ENCODE data around the gene KATNAL2. TPM values are rescaled to one million over a fixed set of nuclear protein-coding genes. Genes with fewer than 3 reads are reported as not detected.
A peak's percentile ranks its signal among the peaks of the same experiment; 100 is the strongest.

KATNAL2 gene
- total RNA-seq, 1 donor from 2014 or later: 8.4 TPM

DNA sequence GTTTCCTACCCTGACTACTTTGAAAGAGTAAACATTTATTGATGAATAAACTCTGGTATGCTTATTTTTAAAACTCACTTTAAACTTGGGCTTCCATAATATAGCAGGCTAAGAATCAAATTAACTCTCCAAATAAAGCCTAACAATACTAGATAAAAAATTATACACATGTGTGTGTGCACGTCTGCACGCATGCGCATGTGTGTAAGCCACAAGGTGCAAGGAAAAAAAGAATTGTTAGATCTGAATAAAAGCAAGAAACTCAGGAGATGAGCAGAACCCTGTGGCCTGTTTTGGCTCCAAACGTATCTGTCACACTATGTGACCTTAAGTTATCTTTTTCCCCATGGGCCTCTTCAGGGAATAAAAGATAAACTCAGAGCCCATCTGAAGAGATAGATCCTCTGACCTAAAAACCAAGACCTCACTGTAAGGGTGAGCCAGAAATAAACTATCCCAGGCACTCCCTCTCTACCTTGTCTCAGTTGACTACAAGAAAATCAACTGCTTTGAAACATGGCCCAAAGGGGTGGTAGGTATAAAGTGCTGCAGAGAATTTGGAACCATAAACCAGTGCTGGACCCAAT lies 226.6 kb downstream of the KATNAL2 start:
- no peaks in the 10 kb centered on the region for H3K27me3 ChIP-seq (ENCODE audit: control insufficient read depth in 3 of 3, insufficient read depth in 3 of 3, low read length in 3 of 3)
- H3K4me1 ChIP-seq (ENCODE audit: control insufficient read depth in 3 of 3, insufficient read depth in 3 of 3, low read length in 3 of 3): peaks cover 6 to 16% (median 7%) of the 10 kb centered on the region in 3 donors
- no peaks in the 10 kb centered on the region for H3K9me3 ChIP-seq (ENCODE audit: control insufficient read depth in 3 of 3, low read length in 3 of 3)
- H3K36me3 ChIP-seq (ENCODE audit: control insufficient read depth in 3 of 3, insufficient read depth in 3 of 3, low read length in 3 of 3): no peaks in the 10 kb centered on the region
- no peak overlapping the region for H3K27ac ChIP-seq (ENCODE audit: low read depth, low read length)
- no peak overlapping the region for H3K4me3 ChIP-seq (ENCODE audit: low read length in 3 of 3)
- H3K9ac ChIP-seq (ENCODE audit: low read depth in 1 of 3, low read length in 3 of 3): no peak overlapping the region

DNA sequence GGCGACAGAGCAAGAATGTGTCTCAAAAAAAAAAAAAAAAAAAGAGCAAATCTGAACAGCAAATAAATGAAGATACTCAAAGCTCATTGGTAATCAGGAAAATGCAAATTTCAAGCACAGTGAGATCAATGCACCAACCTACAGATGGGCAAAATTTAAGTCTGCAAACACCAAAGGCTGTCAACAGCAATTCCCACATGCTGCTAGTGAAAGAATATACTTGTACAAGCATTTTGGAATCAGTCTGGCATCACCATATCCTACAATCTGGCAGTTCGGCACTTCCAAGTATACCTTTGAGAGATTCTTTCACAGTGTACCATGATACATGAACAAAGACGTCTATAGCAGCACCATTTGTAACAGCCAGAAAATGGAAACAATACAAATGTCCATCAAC lies 228.8 kb downstream of the KATNAL2 start:
- no peak overlapping the region for H3K27ac ChIP-seq (ENCODE audit: low read depth, low read length)
- H3K9me3 ChIP-seq (ENCODE audit: control insufficient read depth in 3 of 3, low read length in 3 of 3): no peaks in the 10 kb centered on the region
- H3K27me3 ChIP-seq (ENCODE audit: control insufficient read depth in 3 of 3, insufficient read depth in 3 of 3, low read length in 3 of 3): no peaks in the 10 kb centered on the region
- H3K4me3 ChIP-seq (ENCODE audit: low read length in 3 of 3): no peak overlapping the region
- no peak overlapping the region for H3K9ac ChIP-seq (ENCODE audit: low read depth in 1 of 3, low read length in 3 of 3)
- peaks cover 17 to 26% (median 20%) of the 10 kb centered on the region in 3 donors for H3K4me1 ChIP-seq (ENCODE audit: control insufficient read depth in 3 of 3, insufficient read depth in 3 of 3, low read length in 3 of 3)
- no peaks in the 10 kb centered on the region for H3K36me3 ChIP-seq (ENCODE audit: control insufficient read depth in 3 of 3, insufficient read depth in 3 of 3, low read length in 3 of 3)

DNA sequence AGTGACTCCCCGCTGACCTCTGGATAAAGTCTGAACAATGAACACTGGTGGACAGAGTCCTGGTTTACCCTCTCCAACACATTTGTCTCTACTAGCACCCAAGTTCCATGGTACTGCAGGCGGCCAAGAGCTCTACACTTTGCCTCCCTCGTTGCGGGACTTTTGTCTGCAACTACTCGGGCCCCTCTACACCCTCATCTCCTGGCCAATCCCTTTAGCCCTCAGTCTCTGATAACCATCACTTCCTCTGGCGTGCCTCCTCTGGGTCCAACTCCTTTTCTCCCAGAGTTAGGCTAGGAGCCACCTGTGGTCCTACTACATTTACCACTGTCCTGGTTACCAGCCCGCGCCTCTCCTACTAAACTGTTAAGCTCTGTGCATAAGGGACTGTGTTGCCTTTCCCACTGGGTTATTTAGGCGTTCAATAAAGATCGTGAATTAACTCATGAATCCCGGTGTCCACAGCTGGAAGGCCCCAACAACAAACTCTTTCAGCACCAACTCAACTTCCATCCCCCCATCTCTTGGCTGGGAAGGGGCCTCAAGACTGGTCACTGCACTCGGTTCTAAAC lies 232.1 kb downstream of the KATNAL2 start:
- Histone ChIP-seq H3K4me1 (ENCODE audit: control insufficient read depth in 3 of 3, insufficient read depth in 3 of 3, low read length in 3 of 3) (peaks cover 20 to 23% (median 22%) of the 10 kb centered on the region in 3 donors), H3K9ac (ENCODE audit: low read depth in 1 of 3, low read length in 3 of 3) (peak overlapping the region; percentile 90 to 99 (median 96)), H3K4me3 (ENCODE audit: low read length in 3 of 3) (peak overlapping the region; percentile 82 to 95 (median 95)), H3K27me3 (ENCODE audit: control insufficient read depth in 3 of 3, insufficient read depth in 3 of 3, low read length in 3 of 3) (no peaks in the 10 kb centered on the region), H3K36me3 (ENCODE audit: control insufficient read depth in 3 of 3, insufficient read depth in 3 of 3, low read length in 3 of 3) (peaks cover 3 to 10% (median 8%) of the 10 kb centered on the region in 3 donors), H3K27ac (ENCODE audit: low read depth, low read length) (peak overlapping the region; percentile 83), H3K9me3 (ENCODE audit: control insufficient read depth in 3 of 3, low read length in 3 of 3) (no peaks in the 10 kb centered on the region)

DNA sequence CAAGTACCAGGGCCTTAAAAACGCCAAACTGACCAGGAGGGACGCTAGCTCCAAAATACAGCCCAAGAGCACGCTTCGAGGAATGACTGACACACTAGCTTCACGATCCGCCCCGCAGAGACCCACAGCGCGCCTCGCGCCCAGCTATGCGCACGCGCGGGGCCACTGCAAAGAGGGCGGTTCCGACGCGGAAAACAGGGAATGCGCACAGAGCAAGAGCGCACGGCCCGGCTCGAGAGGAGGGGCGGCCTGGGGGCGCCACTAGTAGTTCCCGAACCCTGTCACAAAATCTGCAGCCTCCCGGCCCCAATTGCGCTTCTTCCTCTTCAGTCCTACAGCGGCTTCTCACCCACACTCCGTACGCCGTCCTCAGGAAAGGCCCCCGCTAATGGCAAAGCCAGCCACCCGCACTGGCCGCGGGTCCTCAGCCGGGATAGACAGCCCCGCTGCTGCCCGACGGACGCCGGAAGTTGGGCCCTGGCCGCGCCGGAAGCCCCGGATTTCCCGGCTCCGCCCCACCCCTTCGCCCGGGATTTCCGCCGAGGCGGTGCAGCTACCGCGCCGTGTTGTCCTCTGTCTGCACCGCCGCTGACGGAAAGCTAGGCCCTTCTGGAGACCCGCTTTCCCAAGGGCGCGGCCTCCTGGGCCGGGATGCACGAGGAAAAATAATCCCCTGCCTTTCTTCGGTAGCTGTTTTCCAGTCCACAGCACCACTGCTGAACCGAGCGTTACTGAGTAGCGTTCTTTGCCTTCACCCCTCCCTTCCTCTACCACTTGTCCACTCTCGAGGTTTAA lies 232.8 kb downstream of the KATNAL2 start, which contains the start of gene HDHD2:
TSS of gene HDHD2 (minus strand) at position 472 of the 795 bp plus-strand sequence. CDS start 14,061 bp downstream, outside the sequence.
- peak within 1 kb of the TSS; percentile 90 to 99 (median 96) for H3K9ac ChIP-seq (ENCODE audit: low read depth in 1 of 3, low read length in 3 of 3)
- peaks cover 19 to 23% (median 22%) of the 10 kb centered on the region in 3 donors for H3K4me1 ChIP-seq (ENCODE audit: control insufficient read depth in 3 of 3, insufficient read depth in 3 of 3, low read length in 3 of 3)
- peaks cover 3 to 16% (median 13%) of the 10 kb centered on the region in 3 donors for H3K36me3 ChIP-seq (ENCODE audit: control insufficient read depth in 3 of 3, insufficient read depth in 3 of 3, low read length in 3 of 3)
- no peaks in the 10 kb centered on the region for H3K9me3 ChIP-seq (ENCODE audit: control insufficient read depth in 3 of 3, low read length in 3 of 3)
- H3K27me3 ChIP-seq (ENCODE audit: control insufficient read depth in 3 of 3, insufficient read depth in 3 of 3, low read length in 3 of 3): no peaks in the 10 kb centered on the region
- H3K4me3 ChIP-seq (ENCODE audit: low read length in 3 of 3): peak within 1 kb of the TSS; percentile 82 to 95 (median 95)
- H3K27ac ChIP-seq (ENCODE audit: low read depth, low read length): peak within 1 kb of the TSS; percentile 83

DNA sequence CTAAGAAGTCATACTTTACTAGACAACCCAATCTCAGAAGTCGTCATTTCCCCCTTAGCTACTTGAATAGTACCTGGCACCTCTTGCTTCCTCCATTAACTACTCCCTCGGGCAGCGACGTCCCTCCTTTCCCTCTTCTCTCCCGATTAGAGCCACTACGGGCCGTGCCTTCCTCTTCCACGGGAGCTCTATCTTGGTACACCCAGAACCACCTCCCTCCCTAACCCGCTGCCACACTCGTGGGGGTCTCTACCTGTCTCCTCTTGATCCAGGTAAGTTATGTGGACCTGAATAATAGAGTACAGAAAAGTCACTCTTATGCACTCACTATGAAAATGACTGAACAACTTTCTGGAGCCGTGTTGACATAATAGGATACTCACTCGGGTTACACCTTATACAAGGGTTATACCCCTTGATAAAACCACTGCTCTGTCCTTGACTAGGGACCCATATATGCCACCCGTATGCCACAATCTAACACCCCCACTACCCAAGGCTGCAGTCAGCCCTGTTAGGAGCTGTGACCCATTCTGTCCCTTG lies 233.5 kb downstream of the KATNAL2 start:
- peak overlapping the region; percentile 90 to 99 (median 96) for H3K9ac ChIP-seq (ENCODE audit: low read depth in 1 of 3, low read length in 3 of 3)
- peak overlapping the region; percentile 83 for H3K27ac ChIP-seq (ENCODE audit: low read depth, low read length)
- no peaks in the 10 kb centered on the region for H3K9me3 ChIP-seq (ENCODE audit: control insufficient read depth in 3 of 3, low read length in 3 of 3)
- H3K4me3 ChIP-seq (ENCODE audit: low read length in 3 of 3): peak overlapping the region; percentile 82 to 95 (median 95)
- H3K27me3 ChIP-seq (ENCODE audit: control insufficient read depth in 3 of 3, insufficient read depth in 3 of 3, low read length in 3 of 3): no peaks in the 10 kb centered on the region
- H3K36me3 ChIP-seq (ENCODE audit: control insufficient read depth in 3 of 3, insufficient read depth in 3 of 3, low read length in 3 of 3): peaks cover 3 to 17% (median 16%) of the 10 kb centered on the region in 3 donors
- H3K4me1 ChIP-seq (ENCODE audit: control insufficient read depth in 3 of 3, insufficient read depth in 3 of 3, low read length in 3 of 3): peaks cover 19 to 23% (median 22%) of the 10 kb centered on the region in 3 donors

GRCh38 chr18:47151439-47151838 lies 234.0 kb downstream of the KATNAL2 start:
- Histone ChIP-seq H3K4me1 (ENCODE audit: control insufficient read depth in 3 of 3, insufficient read depth in 3 of 3, low read length in 3 of 3) (peaks cover 19 to 23% (median 22%) of the 10 kb centered on the region in 3 donors), H3K9ac (ENCODE audit: low read depth in 1 of 3, low read length in 3 of 3) (peak overlapping the region in 2 of 3 donors; percentile 90 to 96), H3K27ac (ENCODE audit: low read depth, low read length) (peak overlapping the region; percentile 83), H3K4me3 (ENCODE audit: low read length in 3 of 3) (peak overlapping the region in 2 of 3 donors; percentile 82 to 95), H3K36me3 (ENCODE audit: control insufficient read depth in 3 of 3, insufficient read depth in 3 of 3, low read length in 3 of 3) (peaks cover 3 to 17% (median 16%) of the 10 kb centered on the region in 3 donors), H3K27me3 (ENCODE audit: control insufficient read depth in 3 of 3, insufficient read depth in 3 of 3, low read length in 3 of 3) (no peaks in the 10 kb centered on the region), H3K9me3 (ENCODE audit: control insufficient read depth in 3 of 3, low read length in 3 of 3) (no peaks in the 10 kb centered on the region)

Small RNA genes lying within 50 kb of the gene (small RNA-seq; reads per million reads assigned to genes)
- gene AC012254.4: not detected

Other genes with a start within 250 kb of the KATNAL2 start
- gene ST8SIA5, start 160.5 kb upstream of the KATNAL2 start, total RNA-seq: 2.1 TPM
- gene PIAS2, start 95 bp upstream of the KATNAL2 start, total RNA-seq: 35.5 TPM
- not detected for gene ELOA2, start 118.0 kb downstream of the KATNAL2 start, total RNA-seq
- gene HDHD2, start 232.9 kb downstream of the KATNAL2 start, total RNA-seq: 15.7 TPM